ENCODE measurements around the gene ASXL3. TPM values are rescaled to one million over a fixed set of nuclear protein-coding genes. Genes with fewer than 3 reads are reported as not detected.

The ASXL3 gene
- total RNA-seq, 1 experiment from 2014 or later = not detected

DNA sequence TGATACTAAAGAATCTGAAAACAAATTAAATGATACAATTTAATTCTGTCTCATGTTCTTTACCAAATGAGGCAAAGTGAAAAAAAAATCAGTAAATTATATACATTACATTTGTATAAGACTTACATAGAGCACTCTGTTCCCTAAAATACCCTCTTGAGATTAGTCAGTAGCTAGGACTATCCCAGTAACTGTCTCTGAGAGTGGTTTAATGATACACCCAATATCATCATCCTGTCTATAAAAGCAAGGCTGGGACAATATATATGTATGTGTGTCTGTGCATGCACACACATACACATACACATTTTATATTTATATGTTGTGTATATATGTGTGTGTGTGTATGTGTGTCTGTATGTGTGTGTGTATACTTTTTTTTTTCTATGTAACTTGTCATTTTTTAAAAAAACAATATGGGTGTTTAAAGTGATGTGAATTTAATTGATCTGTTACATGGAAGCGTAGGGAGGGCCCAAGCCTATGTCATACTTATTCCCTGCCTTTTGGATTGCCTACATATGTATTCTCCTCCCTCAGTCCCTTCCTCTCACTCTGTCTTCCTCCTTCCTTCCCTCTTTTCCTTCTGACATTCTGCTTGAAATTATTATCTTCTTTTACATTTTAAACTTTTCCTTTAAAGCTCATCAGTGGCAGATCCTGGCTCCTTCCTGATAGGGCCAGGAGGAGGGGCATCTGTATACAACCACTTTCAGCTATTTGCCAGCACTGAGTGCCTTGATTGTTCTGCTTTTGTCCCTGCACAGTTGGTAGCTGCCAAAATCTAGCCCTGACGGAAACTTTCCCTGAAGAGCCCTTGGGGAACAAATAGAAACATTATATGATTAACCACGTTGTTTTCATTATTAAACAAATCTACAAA lies 6.8 kb downstream of the ASXL3 start:
- H4K20me1 ChIP-seq (ENCODE audit: insufficient read depth) = no peaks in the 10 kb centered on the region
- TF ChIP-seq EZH2 (IDR thresholded peaks at IDR 0.05; ENCODE audit: low read depth) (no peak), CTCF (conservative IDR thresholded peaks at IDR 0.05) (no peak)
- no peaks in the 10 kb centered on the region for H3K36me3 ChIP-seq (ENCODE audit: low read depth)
- no peaks in the 10 kb centered on the region for H3K79me2 ChIP-seq (ENCODE audit: low read depth)
- no peak for DNase-seq
- no peak overlapping the region for H2AFZ ChIP-seq
- no peak overlapping the region for H3K4me3 ChIP-seq
- ChIA-PET CTCF (interaction anchor here (0.6 kb wide), 1 partner anchor 30 kb away, joined by 3 read pairs; no protein-coding TSS in a partner anchor), POLR2A (ENCODE audit: unreplicated experiment) (no interaction called here)
- H3K4me2 ChIP-seq = no peak overlapping the region
- H3K27me3 ChIP-seq (ENCODE audit: insufficient read depth, low read depth) = no peaks in the 10 kb centered on the region
- BruUV-seq (replicated peaks) = no TSS peak
- H3F3A ChIP-seq (ENCODE audit: insufficient read depth, low read depth) = no peaks in the 10 kb centered on the region
- H3K9me2 ChIP-seq (ENCODE audit: insufficient read depth) = no peaks in the 10 kb centered on the region
- H3K27ac ChIP-seq = no peak overlapping the region
- intact Hi-C loops (cut with micrococcal nuclease; ENCODE audit: unreplicated experiment) = no loop called here
- no peaks in the 10 kb centered on the region for H3K9me3 ChIP-seq (ENCODE audit: insufficient read depth, low read depth)
- no peaks in the 10 kb centered on the region for H3K4me1 ChIP-seq (replicated peaks; ENCODE audit: insufficient read depth)

- H3K9me2 ChIP-seq (ENCODE audit: insufficient read depth) = no peaks in the 10 kb centered on the region
- no peaks in the 10 kb centered on the region for H3K4me1 ChIP-seq (replicated peaks; ENCODE audit: insufficient read depth)
- no peak overlapping the region for H3K4me2 ChIP-seq
- H3K36me3 ChIP-seq (ENCODE audit: low read depth) = no peaks in the 10 kb centered on the region
- TF ChIP-seq EZH2 (IDR thresholded peaks at IDR 0.05; ENCODE audit: low read depth) = no peak
- TF ChIP-seq CTCF (conservative IDR thresholded peaks at IDR 0.05) = no peak
- no peak overlapping the region for H2AFZ ChIP-seq
- no peak overlapping the region for H3K4me3 ChIP-seq
- no peaks in the 10 kb centered on the region for H3K9me3 ChIP-seq (ENCODE audit: insufficient read depth, low read depth)
- no peaks in the 10 kb centered on the region for H4K20me1 ChIP-seq (ENCODE audit: insufficient read depth)
- no peaks in the 10 kb centered on the region for H3F3A ChIP-seq (ENCODE audit: insufficient read depth, low read depth)
- no peaks in the 10 kb centered on the region for H3K79me2 ChIP-seq (ENCODE audit: low read depth)
- no TSS peak for BruUV-seq (replicated peaks)
- H3K27me3 ChIP-seq (ENCODE audit: insufficient read depth, low read depth) = no peaks in the 10 kb centered on the region
- ChIA-PET POLR2A (ENCODE audit: unreplicated experiment) (no interaction called here), CTCF (interaction anchor here (0.6 kb wide), 1 partner anchor 31 kb away, joined by 3 read pairs; no protein-coding TSS in a partner anchor)
- intact Hi-C loops (cut with micrococcal nuclease; ENCODE audit: unreplicated experiment) = no loop called here
- no peak for DNase-seq
- H3K27ac ChIP-seq = no peak overlapping the region
These were observed 7.4 kb downstream of the ASXL3 start for GRCh38 chr18:33585431-33585775.

GRCh38 chr18:33588361-33588760 lies 10.3 kb downstream of the ASXL3 start:
- TF ChIP-seq CTCF (conservative IDR thresholded peaks at IDR 0.05) = no peak
- TF ChIP-seq EZH2 (IDR thresholded peaks at IDR 0.05; ENCODE audit: low read depth) = no peak
- H2AFZ ChIP-seq = no peak overlapping the region
- no peak overlapping the region for H3K4me3 ChIP-seq
- ChIA-PET CTCF (no interaction called here), POLR2A (ENCODE audit: unreplicated experiment) (no interaction called here)
- H3K79me2 ChIP-seq (ENCODE audit: low read depth) = no peaks in the 10 kb centered on the region
- intact Hi-C loops (cut with micrococcal nuclease; ENCODE audit: unreplicated experiment) = no loop called here
- H3K27ac ChIP-seq = no peak overlapping the region
- BruUV-seq (replicated peaks) = no TSS peak
- H3K9me3 ChIP-seq (ENCODE audit: insufficient read depth, low read depth) = no peaks in the 10 kb centered on the region
- no peaks in the 10 kb centered on the region for H4K20me1 ChIP-seq (ENCODE audit: insufficient read depth)
- H3K4me1 ChIP-seq (replicated peaks; ENCODE audit: insufficient read depth) = no peaks in the 10 kb centered on the region
- no peak overlapping the region for H3K4me2 ChIP-seq
- DNase-seq = no peak
- no peaks in the 10 kb centered on the region for H3K9me2 ChIP-seq (ENCODE audit: insufficient read depth)
- H3K27me3 ChIP-seq (ENCODE audit: insufficient read depth, low read depth) = no peaks in the 10 kb centered on the region
- no peaks in the 10 kb centered on the region for H3F3A ChIP-seq (ENCODE audit: insufficient read depth, low read depth)
- no peaks in the 10 kb centered on the region for H3K36me3 ChIP-seq (ENCODE audit: low read depth)
